ENCODE data around the gene FRAT2. TPM values are rescaled to one million over a fixed set of nuclear protein-coding genes. Genes with fewer than 3 reads are reported as not detected.
A peak's percentile ranks its signal among the peaks of the same experiment; 100 is the strongest.

The FRAT2 gene
- total and polyA plus RNA-seq, 2 of the 13 experiments (the other 11 are each of a cell fraction or from before 2014, with no cell fraction given) = 7.2 to 14.1 TPM

GRCh38 chr10:97335188-97335619 lies 675 bp upstream of the FRAT2 start:
- CTCF ChIA-PET (ENCODE audit: low intra/inter-chr PET ratio, low total read pairs) = no interaction called here
- no peaks in the 10 kb centered on the region for H3K36me3 ChIP-seq (replicated peaks in 1 of 2; ENCODE audit: control insufficient read depth in 1 of 2, insufficient read depth in 2 of 2, low read length in 2 of 2)
- peaks cover 33% of the 10 kb centered on the region for H3K79me2 ChIP-seq (ENCODE audit: insufficient read depth, low read length)
- 34% methylated on average over 25 of the region's 25 CpGs for WGBS (ENCODE audit: low lambda C conversion rate)
- FAIRE-seq (no peak), DNase-seq (ENCODE audit: low spot score) (no peak), ATAC-seq (no peak; the same call in 2 of the 3 replicates)
- TF ChIP-seq ZMYM2 (CRISPR knock-in tag; IDR thresholded peaks at IDR 0.05) = 0 out of 2 replicates have a peak, but pooled peaks have one; percentile 27
- TF ChIP-seq KIAA2018 (CRISPR knock-in tag; IDR thresholded peaks at IDR 0.05; ENCODE audit: borderline replicate concordance) = no peak
- TF ChIP-seq ZNF770 (CRISPR knock-in tag; IDR thresholded peaks at IDR 0.05) = peak; percentile 91
- TF ChIP-seq MLXIP (CRISPR knock-in tag; IDR thresholded peaks at IDR 0.05; ENCODE audit: borderline replicate concordance) = peak; percentile 5; the same call in 1 of the 2 replicates
- H3K27ac ChIP-seq (ENCODE audit: extremely low read length, insufficient read depth, low read length) = peak overlapping the region; percentile 85
- H3K4me3 ChIP-seq (replicated peaks in 1 of 3; ENCODE audit: insufficient read depth in 1 of 3, low read depth in 2 of 3, low read length in 3 of 3) = peak overlapping the region; percentile 65 to 87 (median 82)
- H3K4me1 ChIP-seq (ENCODE audit: insufficient read depth, low read length) = peaks cover 46% of the 10 kb centered on the region
- peak overlapping the region; percentile 81 for H3K4me2 ChIP-seq (ENCODE audit: low read depth, low read length)
- intact Hi-C loops (cut with micrococcal nuclease; ENCODE audit: unreplicated experiment) (no loop called here), in situ Hi-C loops (cut with HindIII; ENCODE audit: extremely low pct_ligation_motif_present, low pct_unique_long_range_greater_than_20kb) (no loop called here)
- no peaks in the 10 kb centered on the region for H3K9me3 ChIP-seq (ENCODE audit: low read length)
- no peaks in the 10 kb centered on the region for H3K27me3 ChIP-seq (ENCODE audit: control insufficient read depth in 1 of 2, insufficient read depth in 2 of 2, low read length in 2 of 2)
- peak overlapping the region; percentile 98 for H3K9ac ChIP-seq (ENCODE audit: insufficient read depth, low read depth, low read length)
- H4K20me1 ChIP-seq (ENCODE audit: insufficient read depth, low read length) = no peaks in the 10 kb centered on the region
- H2AFZ ChIP-seq (ENCODE audit: low read length) = no peak overlapping the region
- no TSS peak for BruUV-seq (replicated peaks)
- POLR2A ChIA-PET = no interaction called here
